ENCODE data around the gene MCF2L. TPM values are rescaled to one million over a fixed set of nuclear protein-coding genes. Genes with fewer than 3 reads are reported as not detected.

Gene MCF2L
- polyA plus RNA-seq, 2 of the 4 experiments (the other 2 are of a cell fraction): 0.36 to 0.92 TPM

DNA sequence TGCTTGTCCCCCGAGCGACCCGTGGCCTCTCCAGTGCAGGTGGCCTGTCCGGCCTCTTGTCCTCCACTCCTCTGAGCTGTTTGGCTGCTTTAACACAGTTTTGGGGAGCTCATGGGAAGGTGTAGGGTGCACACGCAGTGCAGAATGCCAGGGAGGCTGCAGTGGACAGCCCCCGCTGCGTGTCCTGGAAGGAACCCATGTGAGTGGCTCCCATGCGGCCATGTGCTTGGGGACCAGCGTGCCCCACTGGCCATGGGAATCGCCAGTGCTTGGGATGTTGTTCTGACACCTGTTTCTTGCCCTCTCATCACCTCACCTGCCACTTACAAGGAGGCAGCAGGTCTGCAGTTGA lies 114.0 kb downstream of the MCF2L start:
- H3K27ac ChIP-seq: no peak overlapping the region
- CTCF ChIA-PET: no interaction called here
- H3K4me2 ChIP-seq: no peak overlapping the region
- TF ChIP-seq, protein P1, sequence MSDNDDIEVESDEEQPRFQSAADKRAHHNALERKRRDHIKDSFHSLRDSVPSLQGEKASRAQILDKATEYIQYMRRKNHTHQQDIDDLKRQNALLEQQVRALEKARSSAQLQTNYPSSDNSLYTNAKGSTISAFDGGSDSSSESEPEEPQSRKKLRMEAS (IDR thresholded peaks at IDR 0.05): no peak
- TF ChIP-seq ZNF302 (CRISPR knock-in tag; IDR thresholded peaks at IDR 0.05) (no peak), RCOR1 (IDR thresholded peaks at IDR 0.05; ENCODE audit: low read depth, low read length) (no peak), HOXA7 (CRISPR knock-in tag; IDR thresholded peaks at IDR 0.05) (no peak), ESRRA (IDR thresholded peaks at IDR 0.05; ENCODE audit: borderline replicate concordance, low read length) (no peak)
- TF ChIP-seq, protein P2, sequence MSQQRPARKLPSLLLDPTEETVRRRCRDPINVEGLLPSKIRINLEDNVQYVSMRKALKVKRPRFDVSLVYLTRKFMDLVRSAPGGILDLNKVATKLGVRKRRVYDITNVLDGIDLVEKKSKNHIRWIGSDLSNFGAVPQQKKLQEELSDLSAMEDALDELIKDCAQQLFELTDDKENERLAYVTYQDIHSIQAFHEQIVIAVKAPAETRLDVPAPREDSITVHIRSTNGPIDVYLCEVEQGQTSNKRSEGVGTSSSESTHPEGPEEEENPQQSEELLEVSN (IDR thresholded peaks at IDR 0.05; ENCODE audit: borderline replicate concordance, low read depth): no peak
- TF ChIP-seq, protein P3, sequence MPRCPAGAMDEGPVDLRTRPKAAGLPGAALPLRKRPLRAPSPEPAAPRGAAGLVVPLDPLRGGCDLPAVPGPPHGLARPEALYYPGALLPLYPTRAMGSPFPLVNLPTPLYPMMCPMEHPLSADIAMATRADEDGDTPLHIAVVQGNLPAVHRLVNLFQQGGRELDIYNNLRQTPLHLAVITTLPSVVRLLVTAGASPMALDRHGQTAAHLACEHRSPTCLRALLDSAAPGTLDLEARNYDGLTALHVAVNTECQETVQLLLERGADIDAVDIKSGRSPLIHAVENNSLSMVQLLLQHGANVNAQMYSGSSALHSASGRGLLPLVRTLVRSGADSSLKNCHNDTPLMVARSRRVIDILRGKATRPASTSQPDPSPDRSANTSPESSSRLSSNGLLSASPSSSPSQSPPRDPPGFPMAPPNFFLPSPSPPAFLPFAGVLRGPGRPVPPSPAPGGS (IDR thresholded peaks at IDR 0.05): no peak
- POLR2A ChIA-PET: no interaction called here
- H3K4me3 ChIP-seq: no peak overlapping the region
- DNase-seq (ENCODE audit: low read depth in 1 of 2, low spot score in 1 of 2) (no peak), ATAC-seq (no peak), FAIRE-seq (no peak)
- WGBS (ENCODE audit: missing lambda C conversion rate): 90% methylated on average over 2 of the region's 10 CpGs
- H3K4me1 ChIP-seq: 0 out of 3 replicates have a peak, but pooled peaks cover 3% of the 10 kb centered on the region
- H3K9me3 ChIP-seq: no peaks in the 10 kb centered on the region

DNA sequence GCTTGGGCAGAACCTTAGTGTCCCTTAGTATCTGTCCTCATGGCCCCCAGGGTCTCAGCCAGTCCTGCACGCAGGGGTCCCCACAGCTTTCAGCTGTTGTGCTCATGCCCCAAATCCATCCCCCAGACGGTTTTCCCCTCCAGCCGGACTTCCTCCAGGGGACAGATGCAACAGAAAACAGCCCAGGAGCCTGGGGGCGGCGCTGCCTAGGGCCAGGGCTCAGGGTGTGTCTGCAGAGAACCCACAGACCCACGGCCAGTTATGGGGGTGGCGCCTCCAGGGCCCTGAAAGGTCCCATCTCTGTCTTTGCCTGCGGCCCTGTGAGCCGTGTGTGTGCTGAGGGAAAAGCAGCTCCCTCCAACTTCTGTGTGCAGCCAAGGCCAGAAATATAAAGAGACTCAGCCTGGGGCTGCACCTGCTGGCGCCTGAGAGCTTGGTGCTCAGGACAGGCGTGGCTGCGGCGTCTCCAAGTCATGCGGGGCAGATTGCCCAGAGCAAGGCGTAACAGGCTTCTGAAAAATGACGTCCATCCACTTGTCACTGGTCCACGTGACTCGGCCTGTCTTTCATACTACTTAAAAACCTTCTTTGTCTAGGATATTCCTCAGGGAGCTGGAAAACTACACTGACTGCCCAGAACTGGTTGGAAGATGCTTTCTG lies 114.5 kb downstream of the MCF2L start:
- no peak overlapping the region for H3K4me3 ChIP-seq
- ATAC-seq: peak; percentile 49 to 69
- 0 out of 3 replicates have a peak, but pooled peaks cover 3% of the 10 kb centered on the region for H3K4me1 ChIP-seq
- H3K4me2 ChIP-seq: peak overlapping the region; percentile 18; the same call in 1 of the 3 replicates
- peak in 1 of 2 experiments; percentile 67 for DNase-seq (ENCODE audit: low read depth in 1 of 2, low spot score in 1 of 2)
- no peak overlapping the region for H3K27ac ChIP-seq
- FAIRE-seq: no peak
- CTCF ChIA-PET: interaction anchor here (0.6 kb wide), 1 partner anchor 8 kb away, joined by 5 read pairs; no protein-coding TSS in a partner anchor
- POLR2A ChIA-PET: no interaction called here
- TF ChIP-seq HOXB5 (CRISPR knock-in tag; IDR thresholded peaks at IDR 0.05): no peak
- TF ChIP-seq, protein P4, sequence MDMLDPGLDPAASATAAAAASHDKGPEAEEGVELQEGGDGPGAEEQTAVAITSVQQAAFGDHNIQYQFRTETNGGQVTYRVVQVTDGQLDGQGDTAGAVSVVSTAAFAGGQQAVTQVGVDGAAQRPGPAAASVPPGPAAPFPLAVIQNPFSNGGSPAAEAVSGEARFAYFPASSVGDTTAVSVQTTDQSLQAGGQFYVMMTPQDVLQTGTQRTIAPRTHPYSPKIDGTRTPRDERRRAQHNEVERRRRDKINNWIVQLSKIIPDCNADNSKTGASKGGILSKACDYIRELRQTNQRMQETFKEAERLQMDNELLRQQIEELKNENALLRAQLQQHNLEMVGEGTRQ (IDR thresholded peaks at IDR 0.05): peak; percentile 61
- no peak for TF ChIP-seq EHF (CRISPR knock-in tag; IDR thresholded peaks at IDR 0.05)
- TF ChIP-seq, protein P2 (IDR thresholded peaks at IDR 0.05; ENCODE audit: borderline replicate concordance, low read depth): no peak
- no peak for TF ChIP-seq EP300 (IDR thresholded peaks at IDR 0.05)
- TF ChIP-seq, protein P3 (IDR thresholded peaks at IDR 0.05): no peak
- no peak for TF ChIP-seq NR3C1 (IDR thresholded peaks at IDR 0.05)
- no peak for TF ChIP-seq CBX8 (IDR thresholded peaks at IDR 0.05)
- 20% methylated on average over 11 of the region's 18 CpGs for WGBS (ENCODE audit: missing lambda C conversion rate)
- no peaks in the 10 kb centered on the region for H3K9me3 ChIP-seq

DNA sequence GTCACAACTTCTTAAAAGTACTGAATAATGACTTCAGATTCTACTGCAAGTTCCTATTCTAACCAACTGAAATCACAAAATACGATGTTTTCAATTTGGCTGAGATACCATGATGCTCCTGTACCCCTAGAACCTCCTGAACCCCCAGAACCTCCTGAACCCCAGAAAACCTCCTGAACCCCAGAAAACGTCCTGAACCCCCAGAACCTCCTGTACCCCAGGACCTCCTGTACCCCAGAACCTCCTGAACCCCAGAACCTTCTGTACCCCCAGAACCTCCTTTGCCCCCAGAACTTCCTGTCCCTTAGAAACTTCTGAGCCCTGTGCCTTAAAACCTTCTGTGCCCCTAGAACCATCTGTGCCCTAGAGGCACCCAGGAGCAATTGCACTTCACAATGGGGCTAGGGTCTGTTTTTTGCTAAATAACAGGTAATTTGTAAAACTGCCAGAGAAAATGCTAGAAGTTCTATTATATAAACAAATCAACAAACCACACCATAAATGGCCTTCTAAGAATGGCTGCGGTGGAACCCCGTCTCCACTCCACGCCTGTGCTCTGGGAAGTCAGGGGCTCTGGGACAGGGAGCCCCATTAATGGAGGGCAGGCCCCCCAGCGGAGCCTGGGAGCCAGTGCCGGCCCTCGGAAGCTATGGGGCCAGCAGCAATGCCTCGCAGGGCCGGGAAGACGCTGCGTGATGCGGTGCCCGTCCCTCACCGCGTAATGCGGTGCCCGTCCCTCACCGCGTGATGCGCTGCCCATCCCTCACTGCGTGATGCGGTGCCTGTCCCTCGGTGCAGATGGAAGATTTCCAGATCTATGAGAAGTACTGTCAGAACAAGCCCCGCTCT lies 115.3 kb downstream of the MCF2L start:
- no peak for FAIRE-seq
- 0 out of 3 replicates have a peak, but pooled peaks cover 3% of the 10 kb centered on the region for H3K4me1 ChIP-seq
- H3K4me2 ChIP-seq: peak overlapping the region; percentile 18; the same call in 1 of the 3 replicates
- WGBS (ENCODE audit: missing lambda C conversion rate): 83% methylated on average over 16 of the region's 25 CpGs
- no peak overlapping the region for H3K27ac ChIP-seq
- H3K4me3 ChIP-seq: no peak overlapping the region
- H3K9me3 ChIP-seq: no peaks in the 10 kb centered on the region
- ChIA-PET CTCF (interaction anchor here (0.6 kb wide), 1 partner anchor 9 kb away, joined by 5 read pairs; no protein-coding TSS in a partner anchor), POLR2A (no interaction called here)
- peak in 1 of 2 experiments; percentile 25 for DNase-seq (ENCODE audit: low read depth in 1 of 2, low spot score in 1 of 2)
- peak in 1 of 2 experiments; percentile 27; a peak in 1 of 6 replicates for ATAC-seq
- TF ChIP-seq RNF2 (IDR thresholded peaks at IDR 0.05; ENCODE audit: borderline replicate concordance, low read depth) (no peak), FOSB (CRISPR knock-in tag; IDR thresholded peaks at IDR 0.05) (no peak), ZC3H11A (IDR thresholded peaks at IDR 0.05) (no peak), EHMT2 (IDR thresholded peaks at IDR 0.05; ENCODE audit: low read depth) (no peak), TFCP2L1 (CRISPR knock-in tag; IDR thresholded peaks at IDR 0.05) (no peak), RARB (CRISPR knock-in tag; IDR thresholded peaks at IDR 0.05) (no peak), HDAC2 (IDR thresholded peaks at IDR 0.05) (no peak), HEYL (CRISPR knock-in tag; IDR thresholded peaks at IDR 0.05) (no peak), ZNF302 (CRISPR knock-in tag; IDR thresholded peaks at IDR 0.05) (no peak), FOSL2 (IDR thresholded peaks at IDR 0.05) (no peak), FOSL2 (CRISPR knock-in tag; IDR thresholded peaks at IDR 0.05) (no peak)
- TF ChIP-seq, protein P5, sequence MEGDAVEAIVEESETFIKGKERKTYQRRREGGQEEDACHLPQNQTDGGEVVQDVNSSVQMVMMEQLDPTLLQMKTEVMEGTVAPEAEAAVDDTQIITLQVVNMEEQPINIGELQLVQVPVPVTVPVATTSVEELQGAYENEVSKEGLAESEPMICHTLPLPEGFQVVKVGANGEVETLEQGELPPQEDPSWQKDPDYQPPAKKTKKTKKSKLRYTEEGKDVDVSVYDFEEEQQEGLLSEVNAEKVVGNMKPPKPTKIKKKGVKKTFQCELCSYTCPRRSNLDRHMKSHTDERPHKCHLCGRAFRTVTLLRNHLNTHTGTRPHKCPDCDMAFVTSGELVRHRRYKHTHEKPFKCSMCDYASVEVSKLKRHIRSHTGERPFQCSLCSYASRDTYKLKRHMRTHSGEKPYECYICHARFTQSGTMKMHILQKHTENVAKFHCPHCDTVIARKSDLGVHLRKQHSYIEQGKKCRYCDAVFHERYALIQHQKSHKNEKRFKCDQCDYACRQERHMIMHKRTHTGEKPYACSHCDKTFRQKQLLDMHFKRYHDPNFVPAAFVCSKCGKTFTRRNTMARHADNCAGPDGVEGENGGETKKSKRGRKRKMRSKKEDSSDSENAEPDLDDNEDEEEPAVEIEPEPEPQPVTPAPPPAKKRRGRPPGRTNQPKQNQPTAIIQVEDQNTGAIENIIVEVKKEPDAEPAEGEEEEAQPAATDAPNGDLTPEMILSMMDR (IDR thresholded peaks at IDR 0.05): no peak
- TF ChIP-seq, protein P6, sequence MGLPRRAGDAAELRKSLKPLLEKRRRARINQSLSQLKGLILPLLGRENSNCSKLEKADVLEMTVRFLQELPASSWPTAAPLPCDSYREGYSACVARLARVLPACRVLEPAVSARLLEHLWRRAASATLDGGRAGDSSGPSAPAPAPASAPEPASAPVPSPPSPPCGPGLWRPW (IDR thresholded peaks at IDR 0.05): no peak

All from A549 (cell line).